Upper lobe of left lung (tissue), 4 donors: ENCODE results near the gene FFAR2.

Source experiments
- POLR2A ChIP-seq, 4 donors: fragments of 450-650 bp; IDR thresholded peaks; one replicate each; pipeline ENCODE4 v1.5.1; 2016 to 2017; ENCODE audit warnings: antibody characterized with exemption in 4 of 4, mild to moderate bottlenecking in 2 of 4
- TF ChIP-seq, protein P1 (sequence below), 6 experiments: fragments of 450-650 bp in 4 of 6; fragments of 200-600 bp in 2 of 6; sonication (generic) in 2 of 6; IDR thresholded peaks; one replicate each; pipeline ENCODE4 v1.5.1; 2016 to 2019; ENCODE audit warnings: antibody characterized with exemption in 6 of 6

- no peak for TF ChIP-seq POLR2A (IDR thresholded peaks at IDR 0.05)
- TF ChIP-seq, protein P1, sequence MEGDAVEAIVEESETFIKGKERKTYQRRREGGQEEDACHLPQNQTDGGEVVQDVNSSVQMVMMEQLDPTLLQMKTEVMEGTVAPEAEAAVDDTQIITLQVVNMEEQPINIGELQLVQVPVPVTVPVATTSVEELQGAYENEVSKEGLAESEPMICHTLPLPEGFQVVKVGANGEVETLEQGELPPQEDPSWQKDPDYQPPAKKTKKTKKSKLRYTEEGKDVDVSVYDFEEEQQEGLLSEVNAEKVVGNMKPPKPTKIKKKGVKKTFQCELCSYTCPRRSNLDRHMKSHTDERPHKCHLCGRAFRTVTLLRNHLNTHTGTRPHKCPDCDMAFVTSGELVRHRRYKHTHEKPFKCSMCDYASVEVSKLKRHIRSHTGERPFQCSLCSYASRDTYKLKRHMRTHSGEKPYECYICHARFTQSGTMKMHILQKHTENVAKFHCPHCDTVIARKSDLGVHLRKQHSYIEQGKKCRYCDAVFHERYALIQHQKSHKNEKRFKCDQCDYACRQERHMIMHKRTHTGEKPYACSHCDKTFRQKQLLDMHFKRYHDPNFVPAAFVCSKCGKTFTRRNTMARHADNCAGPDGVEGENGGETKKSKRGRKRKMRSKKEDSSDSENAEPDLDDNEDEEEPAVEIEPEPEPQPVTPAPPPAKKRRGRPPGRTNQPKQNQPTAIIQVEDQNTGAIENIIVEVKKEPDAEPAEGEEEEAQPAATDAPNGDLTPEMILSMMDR (IDR thresholded peaks at IDR 0.05) = no peak
Observed at GRCh38 chr19:35404879-35405622, 43.0 kb upstream of the FFAR2 start.
